ENCODE measurements around the gene TUT1.

GRCh38 chr11:62572431-62572830 lies 18.9 kb downstream of the TUT1 start:
- no peak for TF ChIP-seq CTCF (IDR thresholded peaks at IDR 0.05)
- no peak for TF ChIP-seq POLR2A (IDR thresholded peaks at IDR 0.05)
- no peak for TF ChIP-seq POLR2AphosphoS5 (IDR thresholded peaks at IDR 0.05; ENCODE audit: insufficient read depth in 1 of 2, low read depth in 1 of 2)

Data from vagina (tissue), 2 donors.